HG03095 (cell line): ENCODE results near the gene PNMA8B.

Experiments
- ATAC-seq: cut with Tn5 transposase; IDR thresholded peaks from one replicate; pipeline ENCODE4 v1.9.1; 2021; ENCODE audit warnings: moderate library complexity; ENCODE audit not compliant: unreplicated experiment

PNMA8B gene

GRCh38 chr19:46487802-46488445 is 7.7 kb downstream of the PNMA8B start:
- no peak for ATAC-seq

- no peak for ATAC-seq
Measured at GRCh38 chr19:46487178-46487801, 8.4 kb downstream of the PNMA8B start.

- no peak for ATAC-seq
Measured at GRCh38 chr19:46486358-46486757, 9.3 kb downstream of the PNMA8B start.

- no peak for ATAC-seq
Measured at GRCh38 chr19:46484656-46485055, 11.0 kb downstream of the PNMA8B start.

GRCh38 chr19:46482631-46483030 is 13.0 kb downstream of the PNMA8B start:
- no peak for ATAC-seq

- ATAC-seq, result no peak
Measured at GRCh38 chr19:46481947-46482346, 13.7 kb downstream of the PNMA8B start.

GRCh38 chr19:46481223-46481848 is 14.3 kb downstream of the PNMA8B start:
- no peak for ATAC-seq

GRCh38 chr19:46480415-46480814 is 15.3 kb downstream of the PNMA8B start:
- ATAC-seq, result no peak

GRCh38 chr19:46478356-46478986 is 17.2 kb downstream of the PNMA8B start:
- no peak for ATAC-seq

- ATAC-seq, result no peak
Measured at GRCh38 chr19:46475986-46476385, 19.7 kb downstream of the PNMA8B start.

GRCh38 chr19:46474211-46474610 is 21.5 kb downstream of the PNMA8B start:
- no peak for ATAC-seq

- no peak for ATAC-seq
Measured at GRCh38 chr19:46472592-46472991, 23.1 kb downstream of the PNMA8B start.

GRCh38 chr19:46471811-46472543 is 23.7 kb downstream of the PNMA8B start:
- ATAC-seq, result no peak

- ATAC-seq, result no peak
Measured at GRCh38 chr19:46471116-46471733, 24.4 kb downstream of the PNMA8B start, which contains the start of gene PNMA8A. PNMA8A (minus strand) TSS chr19:46471563; CDS start chr19:46471035, 528 bp downstream.

GRCh38 chr19:46470376-46470775 is 25.3 kb downstream of the PNMA8B start:
- no peak for ATAC-seq

- no peak for ATAC-seq
Measured at GRCh38 chr19:46469541-46470185, 26.0 kb downstream of the PNMA8B start.

GRCh38 chr19:46466536-46467196 is 29.0 kb downstream of the PNMA8B start:
- ATAC-seq, result no peak

GRCh38 chr19:46463516-46463915 is 32.2 kb downstream of the PNMA8B start:
- ATAC-seq, result no peak

GRCh38 chr19:46461537-46461936 is 34.1 kb downstream of the PNMA8B start:
- no peak for ATAC-seq

- no peak for ATAC-seq
Measured at GRCh38 chr19:46460981-46461380, 34.7 kb downstream of the PNMA8B start.
